Measurements from ENCODE around the gene FOXR2.

The FOXR2 gene, protein sequence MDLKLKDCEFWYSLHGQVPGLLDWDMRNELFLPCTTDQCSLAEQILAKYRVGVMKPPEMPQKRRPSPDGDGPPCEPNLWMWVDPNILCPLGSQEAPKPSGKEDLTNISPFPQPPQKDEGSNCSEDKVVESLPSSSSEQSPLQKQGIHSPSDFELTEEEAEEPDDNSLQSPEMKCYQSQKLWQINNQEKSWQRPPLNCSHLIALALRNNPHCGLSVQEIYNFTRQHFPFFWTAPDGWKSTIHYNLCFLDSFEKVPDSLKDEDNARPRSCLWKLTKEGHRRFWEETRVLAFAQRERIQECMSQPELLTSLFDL
- long read RNA-seq, donor 1 = 0 reads
- long read RNA-seq, donor 2 = 0 reads
- long read RNA-seq, donor 3 = 0 reads
- long read RNA-seq, donor 4 = 0 reads
- long read RNA-seq, donor 5 = 0 reads
- long read RNA-seq, donor 6 = 0 reads
- long read RNA-seq, donor 7 = 0 reads
- long read RNA-seq, donor 8 = 0 reads

DNA sequence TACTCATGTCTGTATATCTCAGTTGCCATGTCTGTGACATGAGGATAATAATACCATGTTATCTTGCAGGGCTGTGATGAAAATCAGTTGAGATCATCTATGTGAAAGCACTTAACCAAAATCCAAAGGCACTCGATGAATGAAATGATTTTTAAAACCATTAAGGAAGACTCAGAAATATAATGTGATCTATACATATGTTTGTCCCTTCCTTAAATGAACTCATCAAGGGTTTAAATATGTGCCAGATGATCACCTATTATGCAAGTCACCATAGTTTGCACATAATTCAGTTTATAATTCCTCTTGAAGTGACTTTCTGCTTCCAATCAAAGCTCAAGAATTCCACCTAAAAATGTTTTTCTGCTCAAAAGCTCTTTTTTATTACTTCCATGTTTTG, at the start of gene FOXR2:
Gene FOXR2, plus strand, starts transcription at position 301 of the 400 bp plus-strand sequence. CDS start 312 bp downstream, outside the sequence.
- DNase-seq = no peak

DNA sequence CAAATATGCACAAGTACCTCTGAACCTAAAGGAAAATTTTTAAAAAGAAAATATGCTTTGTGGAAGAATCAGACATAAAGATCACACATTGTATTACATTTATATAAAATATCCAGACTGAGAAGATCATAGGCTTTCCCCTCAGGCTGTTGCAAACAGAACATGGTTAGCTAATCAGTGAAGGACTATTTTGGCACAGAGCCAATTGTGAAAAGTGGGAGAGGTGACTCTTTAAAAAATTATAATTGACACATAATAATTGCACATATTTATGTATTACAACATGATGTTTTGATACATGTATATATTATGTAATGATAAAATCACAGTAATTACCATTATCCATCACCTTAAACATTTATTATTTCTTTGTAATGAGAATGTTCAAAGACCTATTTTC, 44.1 kb upstream of the FOXR2 start:
- DNase-seq = no peak

DNA sequence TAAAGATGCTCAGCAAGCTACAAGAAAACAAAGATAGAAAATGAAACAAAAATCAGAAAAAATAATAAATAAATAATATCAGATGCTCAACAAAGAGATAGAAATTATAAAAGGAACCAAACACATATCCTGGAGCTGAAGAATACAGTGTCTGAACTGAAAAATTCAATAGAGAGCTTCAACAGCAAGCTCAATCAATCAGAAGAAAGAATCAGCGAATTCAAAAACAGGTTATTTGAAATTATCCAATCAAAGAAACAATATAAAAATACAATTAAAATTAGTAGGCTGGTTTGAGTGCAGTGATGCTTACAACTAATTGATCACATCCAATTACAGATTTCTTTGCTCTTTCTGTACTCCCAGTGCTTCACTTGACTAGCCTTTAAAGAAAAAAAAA, 40.8 kb upstream of the FOXR2 start:
- DNase-seq = no peak

DNA sequence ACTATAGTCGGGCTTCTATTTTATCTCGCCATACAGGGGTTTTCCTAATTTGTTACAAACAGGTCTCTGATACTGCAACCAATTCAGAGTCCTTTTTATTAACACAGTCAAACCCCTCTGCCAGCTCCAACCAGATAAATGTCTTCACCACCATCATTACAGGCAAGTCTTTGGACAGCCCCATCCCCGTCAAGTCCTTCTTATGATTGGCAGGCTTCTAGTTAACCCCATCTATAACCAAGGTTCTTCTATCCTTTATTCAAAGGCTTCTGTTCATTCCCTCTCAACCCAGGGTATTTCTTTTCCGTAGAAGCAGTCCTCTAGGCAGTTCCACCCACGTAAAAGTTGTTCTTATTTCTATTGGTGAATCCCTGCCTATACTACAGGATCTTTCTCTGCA, 29.9 kb upstream of the FOXR2 start:
- no peak for DNase-seq

DNA sequence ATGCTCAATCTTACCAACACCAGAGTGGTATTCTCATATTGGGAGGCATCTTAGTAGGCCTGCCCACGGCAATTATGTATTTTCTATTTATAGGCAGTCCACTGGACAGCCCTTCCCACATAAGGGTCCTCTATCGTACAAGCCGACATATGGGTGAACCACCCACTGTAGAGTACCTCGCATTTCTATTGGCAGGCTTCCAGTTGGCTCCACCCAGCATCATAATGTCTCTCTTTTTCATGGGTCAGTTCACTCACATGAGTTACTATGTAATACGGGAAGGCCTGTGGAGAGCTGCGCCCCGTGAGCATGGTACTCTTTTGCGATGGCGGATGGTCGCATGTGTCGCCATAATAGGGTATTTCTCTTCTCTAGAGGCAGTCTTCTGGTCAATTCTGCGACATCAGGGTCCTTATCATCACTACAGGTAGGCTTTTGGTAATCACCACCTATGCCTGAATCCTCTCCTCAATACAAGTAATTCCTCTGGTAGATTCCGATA, 29.4 kb upstream of the FOXR2 start:
- DNase-seq = no peak

DNA sequence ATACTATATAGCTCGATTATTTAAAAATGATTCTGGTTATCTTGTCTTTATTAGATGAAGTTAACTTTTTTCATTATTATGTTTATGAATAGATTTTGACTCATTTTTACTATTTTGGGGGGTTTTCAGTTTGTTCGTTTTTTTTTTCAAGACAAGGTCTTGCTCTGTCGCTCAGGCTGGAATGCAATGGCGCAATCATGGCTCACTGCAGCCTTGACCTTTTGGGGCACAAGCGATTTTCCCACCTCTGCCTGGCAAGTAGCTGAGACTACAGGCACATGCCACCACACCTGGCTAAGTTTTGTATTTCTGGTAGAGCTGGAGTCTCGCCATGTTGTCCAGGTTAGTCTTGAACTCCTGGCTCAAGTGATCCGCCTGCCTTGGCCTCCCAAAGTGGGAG, 24.9 kb upstream of the FOXR2 start:
- no peak for DNase-seq

DNA sequence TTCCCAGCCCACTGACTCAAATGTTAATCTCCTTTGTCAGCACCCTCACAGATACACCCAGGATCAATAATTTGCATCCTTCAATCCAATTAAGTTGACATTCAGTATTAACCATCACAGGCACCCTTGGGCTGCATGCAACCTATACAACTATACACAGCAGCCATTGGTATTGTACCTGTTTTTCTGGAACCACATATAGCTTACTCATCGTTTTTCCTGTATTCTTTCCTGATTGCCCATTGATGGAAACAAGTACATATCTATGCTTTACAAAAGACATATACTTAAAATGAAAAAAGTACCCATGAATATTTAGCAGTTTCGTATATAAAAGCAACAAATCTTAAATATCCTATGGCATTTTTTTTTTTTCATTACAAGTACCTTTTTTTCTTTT, 3.7 kb upstream of the FOXR2 start:
- DNase-seq = no peak

DNA sequence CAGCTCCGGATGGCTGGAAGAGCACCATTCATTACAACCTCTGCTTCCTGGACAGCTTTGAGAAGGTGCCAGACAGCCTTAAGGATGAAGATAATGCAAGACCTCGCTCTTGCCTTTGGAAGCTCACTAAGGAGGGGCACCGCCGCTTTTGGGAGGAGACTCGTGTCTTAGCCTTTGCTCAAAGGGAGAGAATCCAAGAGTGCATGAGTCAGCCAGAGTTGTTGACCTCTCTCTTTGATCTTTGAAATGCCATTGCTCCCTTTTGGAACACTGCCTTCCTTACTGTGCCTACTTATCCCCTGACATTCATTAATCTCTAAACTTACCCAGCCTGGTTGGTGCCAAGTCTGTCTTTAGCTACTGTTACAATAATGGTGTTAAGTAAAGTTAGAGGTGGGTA, 1.2 kb downstream of the FOXR2 start:
- no peak for DNase-seq

DNA sequence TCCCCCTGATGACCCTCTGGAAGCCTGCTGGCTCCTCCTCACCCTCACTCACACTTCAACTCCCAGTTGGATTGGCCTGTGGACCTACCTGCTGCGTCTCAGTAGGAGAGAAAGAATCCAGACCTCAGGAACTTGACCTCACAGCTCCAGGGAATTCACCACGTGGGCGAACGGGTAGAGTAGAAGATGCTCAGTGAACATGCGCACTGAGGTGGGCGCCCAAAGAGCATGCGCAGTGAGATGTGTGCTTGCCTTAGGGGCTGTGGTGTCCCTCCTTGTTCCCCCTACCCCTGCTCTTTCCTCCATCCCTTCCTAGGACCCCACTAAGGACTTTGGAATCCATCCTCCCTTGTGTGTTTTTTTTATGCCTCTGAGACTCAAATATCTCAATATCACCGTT, 12.9 kb downstream of the FOXR2 start:
- no peak for DNase-seq

DNA sequence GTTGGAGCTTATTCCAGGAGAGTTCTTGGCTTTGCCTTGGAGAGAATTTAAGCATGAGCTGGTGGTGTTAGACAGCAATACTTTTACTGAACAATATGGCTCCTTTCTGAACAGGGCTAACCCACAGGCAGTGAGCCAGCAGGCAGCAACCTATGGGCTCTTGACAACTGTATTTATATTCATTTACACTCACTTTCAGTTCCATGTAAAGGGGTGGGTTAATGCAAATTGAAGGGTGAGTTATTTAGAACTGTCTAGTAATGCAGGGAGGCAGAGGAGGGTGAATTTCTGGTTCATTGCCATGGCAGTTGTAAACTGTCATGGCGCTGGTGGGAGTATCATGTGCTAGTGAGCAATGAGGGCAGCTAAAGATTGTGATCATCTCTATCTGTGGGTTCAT, 15.7 kb downstream of the FOXR2 start:
- DNase-seq = no peak

DNA sequence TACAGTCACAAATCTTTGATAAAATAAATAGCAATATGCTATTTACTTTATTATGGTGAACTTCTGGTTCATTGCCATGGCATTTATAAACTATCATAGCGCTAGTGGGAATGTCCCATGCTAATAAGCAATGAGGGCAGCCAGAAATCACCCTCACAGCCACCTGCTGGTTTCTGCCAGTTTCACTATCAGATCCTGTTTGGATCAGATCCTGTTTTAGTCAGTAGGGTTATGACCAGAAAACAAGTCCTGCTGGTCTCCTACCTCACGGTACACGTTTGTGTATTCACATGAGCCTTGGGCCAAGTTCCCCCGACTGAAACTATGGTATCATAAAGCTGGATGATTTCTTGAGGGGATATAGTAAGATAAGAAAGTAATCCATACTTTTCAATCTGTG, 17.7 kb downstream of the FOXR2 start:
- DNase-seq = no peak

DNA sequence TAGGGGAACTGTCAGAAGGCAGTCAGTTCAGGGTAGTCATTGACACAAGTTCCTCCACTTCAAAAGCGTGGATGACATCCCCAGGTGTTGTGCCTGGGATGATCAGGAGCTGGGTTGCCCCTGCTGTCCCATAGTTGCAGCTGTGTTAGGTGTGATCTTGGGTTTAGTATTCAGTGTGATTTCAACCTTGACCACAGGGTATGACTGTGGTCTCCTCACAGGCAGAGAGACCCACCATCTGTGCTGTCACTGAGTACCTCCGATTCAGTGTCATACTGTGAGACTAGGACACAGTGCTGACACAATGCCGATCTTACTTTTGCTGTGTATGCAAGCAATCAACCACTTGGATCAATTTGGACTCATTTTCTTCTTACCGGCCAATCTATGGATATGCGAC, 25.2 kb downstream of the FOXR2 start:
- no peak for DNase-seq

DNA sequence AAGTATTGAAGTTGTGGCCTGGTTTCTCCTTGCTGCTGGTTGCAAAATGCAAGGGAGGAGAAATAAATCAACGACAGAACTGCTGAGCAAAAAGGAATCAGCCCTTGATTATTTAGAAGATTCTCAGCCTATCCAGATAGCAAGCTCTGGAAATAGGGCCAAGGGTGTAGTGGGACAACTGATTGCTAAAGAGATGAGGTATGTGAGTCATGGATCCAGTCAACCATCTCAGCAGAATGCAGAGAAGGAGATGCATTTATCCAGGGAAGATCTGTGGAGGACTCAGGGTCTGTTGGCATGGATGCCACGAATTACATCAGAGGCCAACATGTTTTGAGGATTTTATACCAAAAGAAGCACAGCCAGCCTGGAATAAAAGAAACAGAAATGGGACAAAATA, 36.7 kb downstream of the FOXR2 start:
- DNase-seq = no peak

DNA sequence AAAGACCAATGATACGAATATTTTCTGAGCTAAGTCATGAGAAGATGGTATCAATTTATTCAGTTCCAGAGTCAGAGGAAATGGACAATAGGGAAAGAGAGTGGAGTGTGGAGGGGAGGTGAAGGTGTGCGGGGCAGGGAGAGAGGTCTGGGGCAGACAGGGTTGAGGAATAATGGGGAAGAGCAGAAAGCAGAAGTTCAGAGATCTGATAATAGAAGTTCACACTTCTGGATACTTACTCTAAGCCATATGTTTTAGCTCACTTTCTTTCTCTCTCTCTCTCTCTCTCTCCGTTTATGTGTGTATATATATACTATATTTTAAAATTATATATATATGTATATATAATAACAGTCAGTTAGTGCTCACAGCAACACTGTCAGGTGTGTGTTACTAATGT, 40.4 kb downstream of the FOXR2 start:
- DNase-seq = no peak

DNA sequence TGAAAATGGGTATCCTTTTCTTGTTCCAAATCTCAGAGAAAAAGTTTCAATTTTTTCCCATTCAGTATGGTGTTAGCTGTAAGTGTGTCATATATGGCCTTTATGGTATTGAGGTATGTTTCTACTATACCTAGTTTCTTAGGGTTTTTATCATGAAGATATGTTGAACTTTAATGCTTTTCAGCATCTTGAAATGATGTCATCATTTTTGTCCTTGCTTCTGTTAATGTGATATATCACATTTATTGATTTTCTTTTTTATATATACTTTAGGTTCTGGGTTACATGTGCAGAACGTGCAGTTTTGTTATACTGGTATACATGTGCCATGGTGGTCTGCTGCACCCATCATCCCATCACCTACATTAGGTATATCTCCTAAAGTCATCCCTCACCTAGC, 44.9 kb downstream of the FOXR2 start:
- no peak for DNase-seq
